ENCODE measurements around the gene KRT10.
A peak's percentile ranks its signal among the peaks of the same experiment; 100 is the strongest.

The KRT10 gene

DNA sequence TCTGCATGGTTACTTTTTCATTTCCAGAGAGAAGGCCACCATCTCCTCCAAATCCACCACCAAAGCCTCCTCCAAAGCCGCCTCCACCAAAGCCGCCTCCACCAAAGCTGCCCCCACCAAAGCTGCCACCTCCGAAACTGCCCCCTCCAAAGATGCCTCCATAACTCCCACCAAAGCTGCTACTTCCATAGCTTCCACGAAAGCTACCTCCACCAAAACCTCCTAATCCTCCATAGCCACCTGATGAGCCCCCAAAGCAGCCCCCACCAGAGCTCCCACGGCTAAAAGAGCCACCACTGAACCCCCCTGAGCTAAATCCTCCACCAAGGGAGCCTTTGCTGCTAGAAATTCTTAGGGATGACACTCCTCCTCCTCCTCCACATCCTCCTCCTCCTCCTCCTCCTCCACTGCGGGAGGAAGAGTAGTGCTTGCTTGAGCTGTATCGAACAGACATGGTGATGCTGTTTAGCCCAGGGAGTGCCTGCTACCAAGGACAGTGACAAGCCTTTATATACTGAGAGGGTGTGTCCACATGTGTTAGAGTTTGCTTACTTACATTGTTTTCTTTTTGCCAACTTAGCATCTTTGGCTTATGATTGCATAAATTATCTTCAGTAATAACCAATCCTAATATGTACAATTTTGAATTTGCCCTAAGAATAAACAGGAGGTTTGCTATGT is at the start of gene KRT10:
TSS of gene KRT10 (minus strand) at position 483 of the 681 bp plus-strand sequence. CDS start at position 454, 29 bp downstream.
- TF ChIP-seq, protein P1, sequence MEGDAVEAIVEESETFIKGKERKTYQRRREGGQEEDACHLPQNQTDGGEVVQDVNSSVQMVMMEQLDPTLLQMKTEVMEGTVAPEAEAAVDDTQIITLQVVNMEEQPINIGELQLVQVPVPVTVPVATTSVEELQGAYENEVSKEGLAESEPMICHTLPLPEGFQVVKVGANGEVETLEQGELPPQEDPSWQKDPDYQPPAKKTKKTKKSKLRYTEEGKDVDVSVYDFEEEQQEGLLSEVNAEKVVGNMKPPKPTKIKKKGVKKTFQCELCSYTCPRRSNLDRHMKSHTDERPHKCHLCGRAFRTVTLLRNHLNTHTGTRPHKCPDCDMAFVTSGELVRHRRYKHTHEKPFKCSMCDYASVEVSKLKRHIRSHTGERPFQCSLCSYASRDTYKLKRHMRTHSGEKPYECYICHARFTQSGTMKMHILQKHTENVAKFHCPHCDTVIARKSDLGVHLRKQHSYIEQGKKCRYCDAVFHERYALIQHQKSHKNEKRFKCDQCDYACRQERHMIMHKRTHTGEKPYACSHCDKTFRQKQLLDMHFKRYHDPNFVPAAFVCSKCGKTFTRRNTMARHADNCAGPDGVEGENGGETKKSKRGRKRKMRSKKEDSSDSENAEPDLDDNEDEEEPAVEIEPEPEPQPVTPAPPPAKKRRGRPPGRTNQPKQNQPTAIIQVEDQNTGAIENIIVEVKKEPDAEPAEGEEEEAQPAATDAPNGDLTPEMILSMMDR (conservative IDR thresholded peaks at IDR 0.05; ENCODE audit: low read depth, low read length): no peak
- DNase-seq (ENCODE audit: low read depth): no peak
- no peak within 1 kb of the TSS for H3K4me3 ChIP-seq (ENCODE audit: low read length)

DNA sequence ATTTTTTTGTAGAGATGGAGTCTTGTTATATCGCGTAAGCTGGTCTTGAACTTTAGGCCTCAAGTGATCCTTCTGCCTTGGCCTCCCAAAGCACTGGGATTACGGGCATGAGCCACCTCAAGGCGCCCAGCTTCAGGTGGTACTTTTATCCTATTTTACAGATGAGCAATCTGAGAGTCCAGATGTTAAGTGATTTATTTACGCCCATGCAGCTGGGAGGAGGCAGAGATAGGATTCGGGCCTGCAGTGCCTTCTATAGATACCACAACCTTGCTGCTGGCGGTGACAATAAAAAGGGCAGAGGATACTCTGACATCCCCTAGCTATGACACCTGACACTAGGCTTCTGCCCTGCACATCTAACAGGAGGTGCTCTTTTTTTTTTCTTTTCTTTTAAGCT is 48.9 kb upstream of the KRT10 start:
- TF ChIP-seq, protein P1 (conservative IDR thresholded peaks at IDR 0.05; ENCODE audit: low read depth, low read length): no peak
- H3K4me3 ChIP-seq (ENCODE audit: low read length): no peak overlapping the region
- no peak for DNase-seq (ENCODE audit: low read depth)

DNA sequence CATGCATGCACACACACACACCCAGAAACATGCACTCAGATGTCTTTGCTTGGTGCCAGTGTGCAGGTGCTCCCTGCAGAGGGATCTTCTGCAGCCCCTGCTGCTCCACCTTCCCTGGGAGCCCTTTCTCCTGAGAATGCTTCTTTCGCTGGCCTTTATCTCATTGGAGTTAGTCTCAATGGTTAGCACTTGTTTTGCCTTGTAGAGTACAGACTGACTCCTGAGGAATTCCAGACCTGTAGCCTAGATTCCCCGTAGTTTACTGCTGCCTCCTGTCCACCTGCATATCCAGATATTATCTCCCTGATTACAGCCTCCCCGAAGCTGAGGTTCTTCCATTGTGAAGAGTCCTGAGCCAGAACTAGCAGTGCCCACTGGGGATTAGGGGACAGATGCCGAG is 47.7 kb upstream of the KRT10 start:
- TF ChIP-seq, protein P1 (conservative IDR thresholded peaks at IDR 0.05; ENCODE audit: low read depth, low read length): no peak
- DNase-seq (ENCODE audit: low read depth): no peak
- no peak overlapping the region for H3K4me3 ChIP-seq (ENCODE audit: low read length)

DNA sequence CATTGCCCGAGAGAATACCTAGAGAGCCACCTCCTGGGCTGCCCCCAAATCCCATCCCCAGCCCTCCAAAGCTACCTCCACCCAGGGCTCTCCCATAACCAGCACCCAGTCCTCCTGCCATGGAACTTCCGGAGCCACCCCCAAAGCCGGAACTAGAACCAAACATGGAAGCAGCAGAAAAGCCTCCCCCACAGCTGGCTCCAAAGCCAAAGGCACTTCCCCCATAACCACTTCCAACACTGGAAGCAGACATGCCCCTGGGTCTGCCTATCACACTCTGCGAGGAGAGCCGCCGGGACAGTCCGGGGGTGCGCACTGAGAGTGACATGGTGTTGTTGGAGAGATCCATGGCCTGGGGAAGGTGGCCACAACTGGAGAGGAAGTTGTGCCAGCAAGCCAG is 44.4 kb upstream of the KRT10 start, which contains the start of gene KRT12:
TSS of gene KRT12 (minus strand) at position 386 of the 400 bp plus-strand sequence. CDS start at position 349, 37 bp downstream.
- DNase-seq (ENCODE audit: low read depth): no peak
- H3K4me3 ChIP-seq (ENCODE audit: low read length): no peak within 1 kb of the TSS
- TF ChIP-seq, protein P1 (conservative IDR thresholded peaks at IDR 0.05; ENCODE audit: low read depth, low read length): no peak

DNA sequence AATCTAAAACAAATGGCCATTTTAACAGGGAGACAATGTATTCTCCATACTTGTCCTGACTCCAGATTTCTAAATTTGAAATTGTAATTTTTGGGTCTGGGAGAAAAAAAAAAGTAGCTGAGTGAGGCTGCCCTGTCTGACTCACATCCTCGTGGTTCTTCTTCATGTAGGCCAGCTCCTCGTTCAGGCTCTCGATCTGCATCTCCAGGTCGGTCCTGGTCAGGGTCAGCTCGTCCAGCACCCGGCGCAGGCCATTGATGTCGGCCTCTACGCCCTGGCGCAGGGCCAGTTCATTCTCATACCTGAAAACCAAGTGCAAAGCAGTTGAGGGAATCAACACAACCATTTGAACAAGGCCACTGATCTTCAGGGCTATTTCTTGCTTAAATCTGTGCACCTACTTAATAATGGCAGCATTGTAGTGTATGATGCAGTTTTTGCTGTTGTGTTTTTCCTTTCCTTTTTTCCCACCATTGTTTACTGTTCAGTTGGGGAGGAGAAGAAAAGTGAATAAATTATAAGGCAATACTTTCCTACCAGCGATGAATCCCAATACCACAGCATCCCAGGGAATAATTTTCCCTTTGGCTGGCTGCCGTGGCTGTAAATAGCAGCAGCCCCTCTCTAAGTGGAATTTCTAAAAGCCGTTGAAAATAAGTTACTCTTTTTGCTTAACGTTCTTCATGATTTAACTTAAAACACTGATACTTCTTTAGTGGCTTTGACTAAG is 42.4 kb upstream of the KRT10 start:
- DNase-seq (ENCODE audit: low read depth): no peak
- TF ChIP-seq, protein P1 (conservative IDR thresholded peaks at IDR 0.05; ENCODE audit: low read depth, low read length): no peak
- H3K4me3 ChIP-seq (ENCODE audit: low read length): no peak overlapping the region

DNA sequence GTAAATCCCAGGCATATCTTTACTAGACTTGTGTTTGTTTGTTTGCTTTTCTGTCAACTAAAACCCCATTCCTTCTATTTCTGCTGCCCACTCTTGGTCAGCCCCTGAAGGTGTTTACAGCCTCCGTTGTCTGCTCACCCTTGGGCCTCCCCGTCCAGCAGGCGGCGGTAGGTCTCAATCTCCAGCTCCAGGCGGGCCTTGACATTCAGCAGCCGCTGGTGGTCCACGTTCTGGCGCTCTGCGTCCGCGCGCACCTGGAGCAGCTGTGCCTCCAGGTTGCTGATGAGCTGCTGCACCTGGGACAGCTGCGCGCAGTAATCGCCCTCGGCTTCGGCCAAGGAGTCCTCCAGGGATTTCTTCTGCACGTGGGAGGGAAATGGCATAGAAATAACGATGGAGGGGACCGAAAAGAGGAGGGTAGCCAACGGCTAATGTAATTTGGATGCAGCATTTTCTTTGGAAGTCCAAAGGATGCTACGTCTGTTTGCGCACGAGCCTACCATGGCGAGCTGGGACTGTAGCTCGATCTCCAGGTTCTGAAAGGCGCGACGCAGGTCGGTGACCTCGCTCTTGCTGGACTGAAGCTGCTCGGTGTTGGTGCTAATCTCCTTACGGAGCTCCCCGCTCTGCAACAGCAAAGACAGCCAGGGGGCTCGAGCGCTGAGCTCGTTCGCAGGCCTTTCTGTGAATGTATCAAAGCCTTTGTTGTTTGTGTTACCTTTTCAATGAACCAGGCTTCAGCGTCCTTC is 40.7 kb upstream of the KRT10 start:
- DNase-seq (ENCODE audit: low read depth): no peak
- TF ChIP-seq, protein P1 (conservative IDR thresholded peaks at IDR 0.05; ENCODE audit: low read depth, low read length): peak; percentile 56
- H3K4me3 ChIP-seq (ENCODE audit: low read length): no peak overlapping the region

Data from retinal pigment epithelial cell (primary cell).